A549 treated with ZK216348 at 1 μM for 4 hours (cell line): ENCODE measurements around the gene TFPT. TPM values are rescaled to one million over a fixed set of nuclear protein-coding genes. Genes with fewer than 3 reads are reported as not detected.

Source experiments
- total RNA-seq: library from RNA; stranded (reverse); fragments of 200-300 nt; extraction: Qiagen RNA extraction; gene quantifications from 5 replicates; pipeline ENCODE4 v1.2.3, GENCODE V29; 2022; ENCODE audit warnings: low read depth

The TFPT gene
- total RNA-seq, result 19.8 to 27.0 TPM (median 21.7 TPM) in 5 replicates

GRCh38 chr19:54115109-54116063 lies at the start of gene TFPT, which contains the start of gene PRPF31:
Gene TFPT (minus strand): TSS chr19:54115657. CDS start chr19:54115269, 388 bp downstream.
Gene PRPF31 (plus strand): TSS chr19:54115754. CDS start chr19:54118279, 2,525 bp downstream.

GRCh38 chr19:54159352-54160181 lies 44.1 kb upstream of the TFPT start, which contains the start of gene LENG1:
Gene LENG1 (minus strand): TSS chr19:54159721. CDS start chr19:54159695, 26 bp downstream.

GRCh38 chr19:54137699-54138488 lies 22.4 kb upstream of the TFPT start, which contains the start of gene CNOT3:
Gene CNOT3 (plus strand): TSS chr19:54137762. CDS start chr19:54142979, 5,217 bp downstream.

GRCh38 chr19:54102421-54103169 lies 12.9 kb downstream of the TFPT start, which contains the start of gene NDUFA3:
Gene NDUFA3 (plus strand): TSS chr19:54102855. CDS start chr19:54102879, 24 bp downstream.

GRCh38 chr19:54100561-54100960 lies 14.9 kb downstream of the TFPT start, which contains the start of gene OSCAR:
Gene OSCAR (minus strand): TSS chr19:54100803. CDS start chr19:54100792, 11 bp downstream.

GRCh38 chr19:54081032-54081431 lies 34.4 kb downstream of the TFPT start, which contains the start of gene TARM1:
Gene TARM1 (minus strand): TSS chr19:54081365. CDS start chr19:54081340, 25 bp downstream.

GRCh38 chr19:54063350-54064116 lies 51.9 kb downstream of the TFPT start, which contains the start of gene VSTM1:
Gene VSTM1 (minus strand): TSS chr19:54063897. CDS start chr19:54063777, 120 bp downstream.

Other genes with a start within 250 kb of the TFPT start
- gene MYADM, start 247.8 kb downstream of the TFPT start, total RNA-seq, result 191 to 352 TPM (median 290 TPM) in 5 replicates
- gene PRKCG, start 233.5 kb downstream of the TFPT start, total RNA-seq, result 3.4 to 6.7 TPM (median 6.0 TPM) in 5 replicates
- gene CACNG7, start 206.4 kb downstream of the TFPT start, total RNA-seq, result 4.6 to 10.0 TPM (median 9.4 TPM) in 5 replicates
- 0.83 to 1.4 TPM (median 1.4 TPM) in 5 replicates for gene CACNG8, start 152.7 kb downstream of the TFPT start, total RNA-seq
- gene CACNG6, start 124.0 kb downstream of the TFPT start, total RNA-seq, result 7.7 to 12.8 TPM (median 12.1 TPM) in 5 replicates
- 0.55 to 0.92 TPM (median 0.78 TPM) in 3 of 5 replicates, not detected in the others for gene VSTM1, start 51.8 kb downstream of the TFPT start, total RNA-seq
- gene TARM1, start 34.3 kb downstream of the TFPT start, total RNA-seq, result not detected in 5 replicates
- gene OSCAR, start 14.9 kb downstream of the TFPT start, total RNA-seq, result 0.25 to 0.41 TPM (median 0.33 TPM) in 5 replicates
- 211 to 296 TPM (median 232 TPM) in 5 replicates for gene NDUFA3, start 12.8 kb downstream of the TFPT start, total RNA-seq
- gene PRPF31, start 97 bp upstream of the TFPT start, total RNA-seq, result 105 to 128 TPM (median 113 TPM) in 5 replicates
- gene CNOT3, start 22.1 kb upstream of the TFPT start, total RNA-seq, result 51.6 to 72.5 TPM (median 70.4 TPM) in 5 replicates
- gene LENG1, start 44.1 kb upstream of the TFPT start, total RNA-seq, result 7.9 to 9.8 TPM (median 8.4 TPM) in 5 replicates
- gene TMC4, start 57.5 kb upstream of the TFPT start, total RNA-seq, result 1.5 to 2.8 TPM (median 1.6 TPM) in 5 replicates
- gene MBOAT7, start 73.9 kb upstream of the TFPT start, total RNA-seq, result 91.3 to 177 TPM (median 147 TPM) in 5 replicates
- 69.8 to 130 TPM (median 119 TPM) in 5 replicates for gene TSEN34, start 75.7 kb upstream of the TFPT start, total RNA-seq
- gene RPS9, start 85.2 kb upstream of the TFPT start, total RNA-seq, result 1,924 to 2,379 TPM (median 2,180 TPM) in 5 replicates
- 0.07 to 0.24 TPM (median 0.14 TPM) in 4 of 5 replicates, not detected in the other for gene LILRB3, start 107.3 kb upstream of the TFPT start, total RNA-seq
- gene LILRA6, start 127.1 kb upstream of the TFPT start, total RNA-seq, result 0.09 TPM in 1 of 5 replicates, not detected in the others
- 0.04 TPM in 1 of 5 replicates, not detected in the others for gene LILRB5, start 141.6 kb upstream of the TFPT start, total RNA-seq
- gene LILRB2, start 165.5 kb upstream of the TFPT start, total RNA-seq, result 0.05 to 0.14 TPM (median 0.05 TPM) in 3 of 5 replicates, not detected in the others
- gene LILRA5, start 197.5 kb upstream of the TFPT start, total RNA-seq, result not detected in 5 replicates
- not detected in 5 replicates for gene LILRA4, start 223.5 kb upstream of the TFPT start, total RNA-seq
- gene LAIR1, start 249.3 kb upstream of the TFPT start, total RNA-seq, result not detected in 5 replicates